WTC11 (cell line): ENCODE data around the gene C9orf50. TPM values are rescaled to one million over a fixed set of nuclear protein-coding genes. Genes with fewer than 3 reads are reported as not detected.
A peak's percentile ranks its signal among the peaks of the same experiment; 100 is the strongest.

Source experiments
- ATAC-seq: fragments of 200-7000 bp; cut with Tn5 transposase; 2 replicates; pipeline ENCODE4 v1.10.0; 2021; ENCODE audit warnings: mild to moderate bottlenecking, moderate library complexity
- CTCF ChIA-PET: fragments of 300-600 bp; sonication (Branson Sonifier 250); formaldehyde crosslinking; loops from one replicate; lab custom pipeline; 2021; ENCODE audit warnings: antibody characterized with exemption; lab: Charles Lee
- POLR2A ChIA-PET: fragments of 350-600 bp; sonication (Branson Sonifier 250); formaldehyde crosslinking; loops from one replicate; lab custom pipeline; 2021; ENCODE audit warnings: antibody characterized with exemption; lab: Charles Lee
- DNase-seq: peaks from one replicate; pipeline ENCODE4 v3.0.0; 2021; ENCODE audit warnings: low spot score
- H3K27ac Mint-ChIP-seq: 2 replicates; pipeline ENCODE4 v1.8.0; 2021; ENCODE audit warnings: mixed read lengths
- H3K27me3 Mint-ChIP-seq: 2 replicates; pipeline ENCODE4 v1.8.0; 2021; ENCODE audit warnings: low read depth, mild to moderate bottlenecking, moderate library complexity, mixed read lengths
- H3K36me3 Mint-ChIP-seq: 2 replicates; pipeline ENCODE4 v1.8.0; 2021; ENCODE audit warnings: mixed read lengths
- H3K4me1 Mint-ChIP-seq: 2 replicates; pipeline ENCODE4 v1.8.0; 2022; ENCODE audit warnings: mixed read lengths
- H3K4me3 Mint-ChIP-seq: 2 replicates; pipeline ENCODE4 v1.8.0; 2021; ENCODE audit warnings: mild to moderate bottlenecking, moderate library complexity, mixed read lengths
- H3K9me3 Mint-ChIP-seq: 2 replicates; pipeline ENCODE4 v1.8.0; 2021; ENCODE audit warnings: mixed read lengths
- ARID4B ChIP-seq: sonication (generic); formaldehyde crosslinking; IDR thresholded peaks from 2 replicates; pipeline ENCODE4 v1.8.0; 2023; ENCODE audit warnings: missing genetic modification reagents, mild to moderate bottlenecking, borderline replicate concordance
- CBFB ChIP-seq: sonication (generic); formaldehyde crosslinking; IDR thresholded peaks from 2 replicates; pipeline ENCODE4 v1.8.1; 2022; ENCODE audit warnings: mild to moderate bottlenecking, low read depth, missing genetic modification reagents
- ERG ChIP-seq: fragments of 250-450 bp; sonication (Bioruptor Pico); IDR thresholded peaks from 2 replicates; pipeline ENCODE4 v1.8.0; 2021; ENCODE audit warnings: mild to moderate bottlenecking
- FOXK1 ChIP-seq: sonication (generic); formaldehyde crosslinking; IDR thresholded peaks from 2 replicates; pipeline ENCODE4 v1.8.0; 2022; ENCODE audit warnings: mild to moderate bottlenecking, moderate library complexity, missing genetic modification reagents
- FOXP1 ChIP-seq: sonication (generic); formaldehyde crosslinking; IDR thresholded peaks from 2 replicates; pipeline ENCODE4 v1.8.0; 2022; ENCODE audit warnings: missing genetic modification reagents, mild to moderate bottlenecking, moderate library complexity, borderline replicate concordance
- FOXP4 ChIP-seq: sonication (generic); formaldehyde crosslinking; IDR thresholded peaks from 2 replicates; pipeline ENCODE4 v1.8.0; 2022; ENCODE audit warnings: mild to moderate bottlenecking, missing genetic modification reagents
- GABPB1 ChIP-seq: sonication (generic); formaldehyde crosslinking; IDR thresholded peaks from 2 replicates; pipeline ENCODE4 v1.8.1; 2023; ENCODE audit warnings: mild to moderate bottlenecking, missing genetic modification reagents
- GRHL2 ChIP-seq: fragments of 250-450 bp; sonication (Bioruptor Pico); IDR thresholded peaks from 2 replicates; pipeline ENCODE4 v1.8.0; 2022; ENCODE audit warnings: mild to moderate bottlenecking, moderate library complexity; ENCODE audit not compliant: insufficient replicate concordance, severe bottlenecking
- GTF2I ChIP-seq: fragments of 250-450 bp; sonication (Bioruptor Pico); conservative IDR thresholded peaks from 2 replicates; pipeline ENCODE4 v1.4.0; 2021; ENCODE audit warnings: mild to moderate bottlenecking
- JAZF1 ChIP-seq: fragments of 250-450 bp; sonication (Bioruptor Pico); IDR thresholded peaks from 2 replicates; pipeline ENCODE4 v1.9.0; 2021; ENCODE audit warnings: moderate library complexity, mild to moderate bottlenecking, inconsistent platforms
- NFATC4 ChIP-seq: fragments of 250-450 bp; sonication (Bioruptor Pico); IDR thresholded peaks from 2 replicates; pipeline ENCODE4 v1.9.0; 2021; ENCODE audit warnings: mild to moderate bottlenecking
- NFE2L1 ChIP-seq: sonication (generic); formaldehyde crosslinking; IDR thresholded peaks from 2 replicates; pipeline ENCODE4 v1.8.1; 2023; ENCODE audit warnings: missing genetic modification reagents
- NFYB ChIP-seq: sonication (generic); formaldehyde crosslinking; conservative IDR thresholded peaks from 2 replicates; pipeline ENCODE4 v1.8.0; 2022; ENCODE audit warnings: low read depth, missing genetic modification reagents
- SP1 ChIP-seq: sonication (generic); formaldehyde crosslinking; conservative IDR thresholded peaks from 2 replicates; pipeline ENCODE4 v1.8.1; 2022; ENCODE audit warnings: missing genetic modification reagents
- ZNF263 ChIP-seq: sonication (generic); formaldehyde crosslinking; IDR thresholded peaks from 2 replicates; pipeline ENCODE4 v1.8.1; 2022; ENCODE audit warnings: low read depth, mild to moderate bottlenecking, moderate library complexity, missing genetic modification reagents
- total RNA-seq: library from RNA; stranded (reverse); gene quantifications from 3 replicates; pipeline ENCODE4 v1.2.3, GENCODE V29; 2021
- TF ChIP-seq, protein P1 (sequence below): sonication (generic); formaldehyde crosslinking; IDR thresholded peaks from 2 replicates; pipeline ENCODE4 v1.8.0; 2023; ENCODE audit warnings: missing genetic modification reagents
- TF ChIP-seq, protein P2 (sequence below): sonication (generic); formaldehyde crosslinking; IDR thresholded peaks from 2 replicates; pipeline ENCODE4 v1.8.1; 2022; ENCODE audit warnings: low read depth, mild to moderate bottlenecking, moderate library complexity, missing genetic modification reagents, borderline replicate concordance

C9orf50 gene
- total RNA-seq, 1 experiment from 2014 or later: 0.11 TPM

DNA sequence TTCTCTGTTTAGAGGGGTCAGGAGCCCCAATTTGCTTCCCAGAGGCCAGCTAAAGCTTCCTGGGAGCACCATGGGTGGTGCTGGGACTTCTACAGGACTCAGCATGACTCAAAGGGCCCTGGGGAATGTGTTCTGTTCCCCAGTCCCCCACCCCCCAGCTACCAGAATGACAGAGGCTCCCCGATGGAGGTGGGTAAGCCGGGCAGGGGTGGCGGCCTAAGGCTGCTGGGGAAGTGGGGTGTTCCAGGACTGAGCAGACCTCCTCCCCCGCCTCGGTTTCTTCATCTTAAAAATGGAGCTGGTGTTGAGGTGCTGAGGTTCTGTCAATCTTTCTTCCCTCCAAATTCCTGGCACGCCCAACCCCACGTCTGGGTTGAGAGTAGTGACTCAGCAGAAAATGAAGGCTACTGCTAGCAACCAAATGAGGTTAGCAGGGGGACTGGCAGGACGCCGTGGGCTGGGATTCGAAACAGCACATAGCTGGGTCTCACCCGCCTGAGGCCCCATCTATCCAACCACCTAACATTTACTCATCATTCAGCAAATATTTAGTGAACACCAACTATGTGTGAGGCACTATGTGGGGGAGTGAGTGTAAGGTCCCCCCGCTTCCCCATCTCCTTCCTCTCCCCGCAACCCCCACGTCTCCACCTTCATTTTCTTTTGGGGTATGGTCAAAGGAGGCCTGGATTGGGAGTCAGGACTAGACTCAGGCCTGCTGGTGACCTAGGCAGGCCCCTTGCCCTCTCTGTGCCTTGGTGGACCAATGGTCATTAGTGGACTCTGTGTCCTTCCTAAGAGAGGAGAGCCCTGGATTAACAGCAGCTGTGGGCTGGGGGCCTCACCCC, 50.2 kb downstream of the C9orf50 start (continued):
- TF ChIP-seq ARID4B (CRISPR knock-in tag): no peak
- TF ChIP-seq NFE2L1 (CRISPR knock-in tag): peak; percentile 94
- TF ChIP-seq, protein P1, sequence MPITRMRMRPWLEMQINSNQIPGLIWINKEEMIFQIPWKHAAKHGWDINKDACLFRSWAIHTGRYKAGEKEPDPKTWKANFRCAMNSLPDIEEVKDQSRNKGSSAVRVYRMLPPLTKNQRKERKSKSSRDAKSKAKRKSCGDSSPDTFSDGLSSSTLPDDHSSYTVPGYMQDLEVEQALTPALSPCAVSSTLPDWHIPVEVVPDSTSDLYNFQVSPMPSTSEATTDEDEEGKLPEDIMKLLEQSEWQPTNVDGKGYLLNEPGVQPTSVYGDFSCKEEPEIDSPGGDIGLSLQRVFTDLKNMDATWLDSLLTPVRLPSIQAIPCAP (CRISPR knock-in tag): no peak
- TF ChIP-seq, all 79 proteins: peak for 2

- ATAC-seq (peak; percentile 11; the same call in 1 of the 2 replicates), DNase-seq (no peak)
- H3K4me1 Mint-ChIP-seq: peaks cover 30% of the 10 kb centered on the region
- H3K27me3 Mint-ChIP-seq: peaks cover 17% of the 10 kb centered on the region
- no peak overlapping the region for H3K27ac Mint-ChIP-seq
- peak overlapping the region; percentile 78 for H3K4me3 Mint-ChIP-seq
- TF ChIP-seq, protein P2, sequence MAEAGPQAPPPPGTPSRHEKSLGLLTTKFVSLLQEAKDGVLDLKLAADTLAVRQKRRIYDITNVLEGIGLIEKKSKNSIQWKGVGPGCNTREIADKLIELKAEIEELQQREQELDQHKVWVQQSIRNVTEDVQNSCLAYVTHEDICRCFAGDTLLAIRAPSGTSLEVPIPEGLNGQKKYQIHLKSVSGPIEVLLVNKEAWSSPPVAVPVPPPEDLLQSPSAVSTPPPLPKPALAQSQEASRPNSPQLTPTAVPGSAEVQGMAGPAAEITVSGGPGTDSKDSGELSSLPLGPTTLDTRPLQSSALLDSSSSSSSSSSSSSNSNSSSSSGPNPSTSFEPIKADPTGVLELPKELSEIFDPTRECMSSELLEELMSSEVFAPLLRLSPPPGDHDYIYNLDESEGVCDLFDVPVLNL (CRISPR knock-in tag): no peak
- TF ChIP-seq FOXK1 (CRISPR knock-in tag) (0 out of 2 replicates have a peak, but pooled peaks have one; percentile 24), GABPB1 (CRISPR knock-in tag) (0 out of 2 replicates have a peak, but pooled peaks have one; percentile 21), FOXP1 (CRISPR knock-in tag) (0 out of 2 replicates have a peak, but pooled peaks have one; percentile 21), ZNF263 (CRISPR knock-in tag) (peak; percentile 78)
- CTCF ChIA-PET: interaction anchor here (0.7 to 3.0 kb wide), 23 partner anchors 11 to 438 kb away, joined by 3 to 16 read pairs (median 4); no protein-coding TSS in a partner anchor
- POLR2A ChIA-PET: interaction anchor here (3.0 kb wide), 1 partner anchor 27 kb away, joined by 12 read pairs; no protein-coding TSS in a partner anchor
- H3K9me3 Mint-ChIP-seq: peaks cover 7% of the 10 kb centered on the region
- H3K36me3 Mint-ChIP-seq: peaks cover 6% of the 10 kb centered on the region
Observed at GRCh38 chr9:129569502-129570449, 51.1 kb downstream of the C9orf50 start.

DNA sequence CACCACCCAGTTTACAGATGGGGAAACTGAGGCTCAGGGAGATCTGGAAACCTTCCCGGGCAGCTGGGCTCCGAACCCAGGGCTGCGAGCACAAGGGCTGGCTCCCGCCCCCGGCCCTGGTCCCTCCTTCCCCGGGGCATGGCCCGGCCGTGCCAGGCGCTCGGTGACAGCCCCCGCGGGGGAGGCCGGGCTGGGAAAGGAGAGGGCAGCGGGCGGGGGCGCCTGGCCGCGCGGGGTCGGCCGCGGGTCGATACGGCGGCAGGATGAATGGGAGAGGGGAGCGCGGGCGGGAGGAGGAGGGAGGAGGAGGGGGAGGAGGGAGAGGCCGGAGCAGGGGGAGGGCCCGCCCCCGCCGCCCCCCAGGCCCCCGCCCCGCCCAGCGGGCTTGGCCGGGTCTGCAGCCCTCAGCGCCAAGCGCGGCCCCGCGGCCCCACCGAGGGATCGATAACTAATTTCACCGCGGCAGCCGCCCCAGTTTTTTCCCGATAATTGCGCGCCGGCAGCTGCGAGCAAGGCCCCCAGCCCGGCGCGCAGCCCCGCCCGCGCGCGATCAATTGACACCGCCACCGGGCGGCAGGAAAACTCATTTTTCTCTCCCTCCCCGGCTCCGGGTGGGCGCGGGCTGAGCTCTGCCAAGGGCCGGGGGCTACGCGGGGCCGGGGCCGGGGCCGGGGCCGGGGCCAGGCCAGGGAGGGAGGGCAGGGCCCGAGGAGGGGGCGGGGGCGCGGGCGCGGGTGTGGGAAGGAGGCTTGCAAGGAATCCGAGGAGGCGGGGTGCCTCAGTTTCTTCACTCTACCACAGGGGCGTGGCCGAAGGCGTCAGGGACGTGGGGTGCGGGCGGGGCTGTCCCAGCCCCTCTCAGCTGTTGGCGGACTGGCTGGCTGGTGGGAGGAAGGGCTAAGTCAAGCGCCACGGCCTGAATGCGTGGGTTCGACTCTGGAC, 52.1 kb downstream of the C9orf50 start:
- ChIA-PET POLR2A (interaction anchor here (3.0 kb wide), 1 partner anchor 28 kb away, joined by 12 read pairs; no protein-coding TSS in a partner anchor), CTCF (interaction anchor here (0.7 to 3.0 kb wide), 18 partner anchors 10 to 437 kb away, joined by 3 to 16 read pairs (median 4); no protein-coding TSS in a partner anchor)
- Mint-ChIP-seq H3K9me3 (peaks cover 4% of the 10 kb centered on the region), H3K27me3 (peaks cover 14% of the 10 kb centered on the region), H3K27ac (no peak overlapping the region), H3K36me3 (peaks cover 3% of the 10 kb centered on the region), H3K4me3 (peak overlapping the region; percentile 83), H3K4me1 (peaks cover 30% of the 10 kb centered on the region)
- ATAC-seq (peak; percentile 3), DNase-seq (peak; percentile 58)
- TF ChIP-seq ERG (CRISPR knock-in tag): no peak
- no peak for TF ChIP-seq NFYB
- no peak for TF ChIP-seq NFATC4 (CRISPR knock-in tag)
- TF ChIP-seq CBFB (CRISPR knock-in tag): no peak
- TF ChIP-seq GABPB1 (CRISPR knock-in tag): peak; percentile 64
- no peak for TF ChIP-seq JAZF1 (CRISPR knock-in tag)
- 0 out of 2 replicates have a peak, but pooled peaks have one; percentile 30 for TF ChIP-seq SP1 (CRISPR knock-in tag)
- no peak for TF ChIP-seq FOXP4 (CRISPR knock-in tag)
- no peak for TF ChIP-seq NFE2L1 (CRISPR knock-in tag)
- TF ChIP-seq GRHL2 (CRISPR knock-in tag): no peak
- no peak for TF ChIP-seq GTF2I (CRISPR knock-in tag)
